GM23248 (cell line): ENCODE results near the gene CLEC16A. TPM values are rescaled to one million over a fixed set of nuclear protein-coding genes. Genes with fewer than 3 reads are reported as not detected.

Source experiments
- DNase-seq: peaks from one replicate; pipeline ENCODE4 v3.0.0-alpha.2; 2015
- H2AFZ ChIP-seq: fragments of 200-600 bp; sonication (generic); 2 replicates; pipeline ENCODE4 v1.6.1; 2016; ENCODE audit warnings: antibody characterized with exemption
- H3F3A ChIP-seq: fragments of 200-600 bp; sonication (generic); 2 replicates; pipeline ENCODE4 v1.6.1; 2016; ENCODE audit warnings: mild to moderate bottlenecking, antibody characterized with exemption, mixed run types; ENCODE audit not compliant: insufficient read depth
- H3K27ac ChIP-seq: fragments of 200-600 bp; sonication (generic); 2 replicates; pipeline ENCODE4 v1.5.1; 2016; ENCODE audit warnings: mild to moderate bottlenecking
- H3K27me3 ChIP-seq: fragments of 200-600 bp; sonication (generic); replicated peaks from 2 replicates; pipeline ENCODE4 v1.6.1; 2016; ENCODE audit warnings: mild to moderate bottlenecking; ENCODE audit not compliant: insufficient read depth
- H3K36me3 ChIP-seq: fragments of 200-600 bp; sonication (generic); 2 replicates; pipeline ENCODE4 v1.6.1; 2016; ENCODE audit warnings: low read depth, mild to moderate bottlenecking
- H3K4me1 ChIP-seq: fragments of 200-600 bp; sonication (generic); 2 replicates; pipeline ENCODE4 v1.6.1; 2016; ENCODE audit warnings: mild to moderate bottlenecking; ENCODE audit not compliant: insufficient read depth
- H3K4me2 ChIP-seq: fragments of 200-600 bp; sonication (generic); one replicate; pipeline ENCODE4 v1.6.1; 2016; ENCODE audit warnings: mild to moderate bottlenecking; ENCODE audit not compliant: unreplicated experiment
- H3K4me3 ChIP-seq: fragments of 200-600 bp; sonication (generic); 2 replicates; pipeline ENCODE4 v1.5.1; 2016; ENCODE audit warnings: mild to moderate bottlenecking
- H3K79me2 ChIP-seq: fragments of 200-600 bp; sonication (generic); 2 replicates; pipeline ENCODE4 v1.6.1; 2016; ENCODE audit warnings: mild to moderate bottlenecking; ENCODE audit not compliant: insufficient read depth
- H3K9ac ChIP-seq: fragments of 200-600 bp; sonication (generic); 2 replicates; pipeline ENCODE4 v1.6.1; 2016; ENCODE audit warnings: mild to moderate bottlenecking
- H3K9me2 ChIP-seq: fragments of 200-600 bp; sonication (generic); 2 replicates; pipeline ENCODE4 v1.6.1; 2016; ENCODE audit warnings: mixed run types, mild to moderate bottlenecking, moderate library complexity; ENCODE audit not compliant: insufficient read depth
- H3K9me3 ChIP-seq: fragments of 200-600 bp; sonication (generic); one replicate; pipeline ENCODE4 v1.6.1; 2017; ENCODE audit warnings: low read depth
- H4K20me1 ChIP-seq: fragments of 200-600 bp; sonication (generic); 2 replicates; pipeline ENCODE4 v1.6.0; 2016; ENCODE audit not compliant: insufficient read depth
- EZH2 ChIP-seq: fragments of 200-600 bp; sonication (generic); IDR thresholded peaks from 2 replicates; pipeline ENCODE4 v1.6.1; 2018; ENCODE audit warnings: antibody characterized with exemption, mild to moderate bottlenecking; ENCODE audit not compliant: insufficient read depth, poor library complexity, severe bottlenecking
- EZH2phosphoT487 ChIP-seq: fragments of 200-600 bp; sonication (generic); IDR thresholded peaks from 2 replicates; pipeline ENCODE4 v1.6.1; 2018; ENCODE audit warnings: antibody characterized with exemption, moderate library complexity, mild to moderate bottlenecking, low read depth; ENCODE audit not compliant: insufficient read depth
- WGBS, 2 experiments: methylation state at CpG; one replicate each; pipeline ENCODE4 v1.1.6; 2015 to 2017; ENCODE audit warnings: low lambda C conversion rate in 2 of 2, low coverage in 1 of 2; ENCODE audit errors: missing lambda C conversion rate in 2 of 2; 5-methylcytosine and 5-hydroxymethylcytosine counted together
- in situ Hi-C: fragments of 300-500 bp; cut with MboI; formaldehyde crosslinking; loops from 2 replicates; pipeline ENCODE4 v1.15.0; 2020
- polyA plus RNA-seq: library from polyadenylated mRNA; unstranded; fragments of >200 nt; fragmentation: Nextera tagmentation; extraction: Ambion mirVana; gene quantifications from 2 replicates; pipeline ENCODE4 v1.2.1, GENCODE V29; 2016
- total RNA-seq: library from RNA; depleted of rRNA; stranded (reverse); fragments of >200 nt; shearing (Covaris generic); gene quantifications from 2 replicates; pipeline ENCODE4 v1.2.3, GENCODE V29; 2014; rRNA removed

CLEC16A gene
- total and polyA plus RNA-seq, 2 experiments from 2014 or later, result 13.2 to 21.4 TPM

- no peak overlapping the region for H3K27ac ChIP-seq
- no peak overlapping the region for H3K4me3 ChIP-seq
- H3F3A ChIP-seq, result no peaks in the 10 kb centered on the region
- no peaks in the 10 kb centered on the region for H3K36me3 ChIP-seq
- TF ChIP-seq EZH2 (no peak), EZH2phosphoT487 (no peak)
- no peaks in the 10 kb centered on the region for H3K9me3 ChIP-seq
- H3K79me2 ChIP-seq, result no peaks in the 10 kb centered on the region
- H4K20me1 ChIP-seq, result no peaks in the 10 kb centered on the region
- H3K4me2 ChIP-seq, result no peak overlapping the region
- H2AFZ ChIP-seq, result no peak overlapping the region
- peaks cover 3% of the 10 kb centered on the region; the same call in 1 of the 2 replicates for H3K4me1 ChIP-seq
- no peak overlapping the region for H3K9ac ChIP-seq
- no peaks in the 10 kb centered on the region for H3K9me2 ChIP-seq
- DNase-seq, result no peak
- in situ Hi-C loops, result no loop called here
- H3K27me3 ChIP-seq, result no peaks in the 10 kb centered on the region
- WGBS, 2 experiments, result 70 to 72% methylated on average over 4 of the region's 4 CpGs
These were observed 285.5 kb downstream of the CLEC16A start for GRCh38 chr16:11229906-11230305.

GRCh38 chr16:11231367-11231970 lies 287.1 kb downstream of the CLEC16A start:
- Histone ChIP-seq H3K9ac (no peak overlapping the region), H2AFZ (no peak overlapping the region), H4K20me1 (no peaks in the 10 kb centered on the region), H3K4me3 (no peak overlapping the region), H3F3A (no peaks in the 10 kb centered on the region), H3K27ac (no peak overlapping the region), H3K4me2 (no peak overlapping the region), H3K27me3 (no peaks in the 10 kb centered on the region), H3K36me3 (no peaks in the 10 kb centered on the region), H3K79me2 (no peaks in the 10 kb centered on the region), H3K4me1 (peaks cover 3% of the 10 kb centered on the region; the same call in 1 of the 2 replicates), H3K9me3 (no peaks in the 10 kb centered on the region), H3K9me2 (no peaks in the 10 kb centered on the region)
- DNase-seq, result no peak
- WGBS, 2 experiments, result 69 to 73% methylated on average over 10 of the region's 10 CpGs
- in situ Hi-C loops, result no loop called here
- TF ChIP-seq EZH2phosphoT487, result no peak
- TF ChIP-seq EZH2, result no peak

Other genes starting within 250 kb of the CLEC16A start
- gene TEKT5, start 249.6 kb upstream of the CLEC16A start, total RNA-seq, result not detected in 2 replicates
- not detected in 2 replicates for gene TEKT5, start 249.6 kb upstream of the CLEC16A start, polyA plus RNA-seq
- gene NUBP1, start 200.7 kb upstream of the CLEC16A start, total RNA-seq, result 16.3 and 19.1 TPM in 2 replicates
- 22.3 and 23.4 TPM in 2 replicates for gene NUBP1, start 200.7 kb upstream of the CLEC16A start, polyA plus RNA-seq
- gene TVP23A, start 125.8 kb upstream of the CLEC16A start, total RNA-seq, result not detected in 2 replicates
- 0.06 and 0.13 TPM in 2 replicates for gene TVP23A, start 125.8 kb upstream of the CLEC16A start, polyA plus RNA-seq
- under 0.01 TPM in 1 of 2 replicates, not detected in the other for gene CIITA, start 67.4 kb upstream of the CLEC16A start, total RNA-seq
- gene CIITA, start 67.4 kb upstream of the CLEC16A start, polyA plus RNA-seq, result 0.09 and 0.75 TPM in 2 replicates
- 101 and 105 TPM in 2 replicates for gene DEXI, start 2.1 kb upstream of the CLEC16A start, total RNA-seq
- 41.8 and 42.1 TPM in 2 replicates for gene DEXI, start 2.1 kb upstream of the CLEC16A start, polyA plus RNA-seq